ENCODE data around the gene SPATA2.

Gene SPATA2

DNA sequence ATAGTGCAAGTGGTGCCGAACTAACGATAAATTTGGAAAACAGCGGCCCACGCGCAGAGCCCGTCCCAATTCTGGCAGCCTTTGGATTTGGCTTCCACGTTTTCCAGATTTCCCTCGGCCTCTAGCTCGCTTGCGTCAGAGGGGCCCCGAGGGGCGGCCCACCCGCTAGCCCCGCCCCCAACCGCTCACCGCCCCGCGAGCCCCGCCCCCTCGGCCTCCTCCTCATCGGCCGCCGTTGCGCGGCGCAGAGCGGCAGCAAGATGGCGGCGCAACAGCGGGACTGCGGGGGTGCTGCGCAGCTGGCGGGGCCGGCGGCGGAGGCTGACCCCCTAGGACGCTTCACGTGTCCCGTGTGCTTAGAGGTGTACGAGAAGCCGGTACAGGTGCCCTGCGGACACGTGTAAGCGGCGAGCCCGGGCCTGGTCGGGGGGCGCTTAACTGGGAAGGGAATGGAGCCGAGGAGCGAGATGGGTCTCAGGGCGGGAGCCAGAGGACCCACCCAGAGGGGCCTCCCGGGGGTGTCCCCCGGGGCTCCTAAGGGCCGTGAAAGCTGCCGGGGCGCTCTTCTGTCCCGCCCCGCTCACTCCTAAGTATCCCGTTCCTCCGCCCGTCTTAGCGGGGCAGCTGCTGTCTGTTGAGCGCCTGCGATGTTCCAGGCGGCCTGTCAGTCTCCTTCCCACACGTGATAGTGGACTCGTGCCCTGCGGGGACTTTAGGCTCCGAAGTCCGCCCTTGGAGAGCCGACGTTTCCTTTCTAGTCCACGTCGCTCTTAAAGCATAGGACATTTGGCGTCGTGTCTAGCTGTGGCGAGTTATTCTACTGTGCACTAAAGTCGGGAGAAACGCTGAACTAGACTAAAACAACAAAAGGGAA lies 21.1 kb upstream of the SPATA2 start, which contains the start of gene RNF114:
TSS of gene RNF114 (plus strand) at position 245 of the 874 bp plus-strand sequence. CDS start at position 261, 16 bp downstream.
- DNase-seq (ENCODE audit: insufficient read length, low spot score): peak; percentile 91
- FAIRE-seq: peak; percentile 50
- TF ChIP-seq POLR2AphosphoS5 (IDR thresholded peaks at IDR 0.05; ENCODE audit: low read depth, low read length): peak; percentile 88
- peak; percentile 84 for TF ChIP-seq POLR2A (IDR thresholded peaks at IDR 0.05; ENCODE audit: low read depth, low read length)
- TF ChIP-seq PAX5 (IDR thresholded peaks at IDR 0.05; ENCODE audit: insufficient read depth, low read length, severe bottlenecking): no peak
- no peak for TF ChIP-seq SPI1 (IDR thresholded peaks at IDR 0.05; ENCODE audit: low read depth, low read length)
- peak; percentile 78 for TF ChIP-seq TAF1 (IDR thresholded peaks at IDR 0.05; ENCODE audit: low read depth, low read length)

DNA sequence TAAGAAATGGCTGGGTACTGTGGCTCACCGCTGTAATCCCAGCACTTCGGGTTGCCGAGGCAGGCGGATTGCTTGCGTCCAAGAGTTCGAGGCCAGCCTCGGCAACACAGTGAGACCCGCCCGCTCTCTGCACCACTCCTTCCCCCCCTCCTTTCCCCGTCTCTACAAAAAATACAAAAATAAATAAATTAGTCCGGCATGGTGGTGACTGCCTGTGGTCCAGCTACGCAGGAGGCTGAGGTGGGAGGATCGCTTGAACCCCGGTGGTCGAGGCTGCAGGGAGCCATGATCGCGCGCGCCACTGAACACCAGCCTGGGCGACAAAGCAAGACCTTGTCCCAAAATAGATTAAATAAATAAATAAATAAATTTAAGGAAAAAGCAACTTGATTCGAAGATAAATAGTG lies 20.4 kb upstream of the SPATA2 start:
- DNase-seq (ENCODE audit: insufficient read length, low spot score): no peak
- TF ChIP-seq POLR2AphosphoS5 (IDR thresholded peaks at IDR 0.05; ENCODE audit: low read depth, low read length) (no peak), TAF1 (IDR thresholded peaks at IDR 0.05; ENCODE audit: low read depth, low read length) (no peak), PAX5 (IDR thresholded peaks at IDR 0.05; ENCODE audit: insufficient read depth, low read length, severe bottlenecking) (no peak)
- no peak for FAIRE-seq

- DNase-seq (ENCODE audit: insufficient read length, low spot score) (no peak), FAIRE-seq (no peak)
- TF ChIP-seq SPI1 (IDR thresholded peaks at IDR 0.05; ENCODE audit: low read depth, low read length) (no peak), PAX5 (IDR thresholded peaks at IDR 0.05; ENCODE audit: insufficient read depth, low read length, severe bottlenecking) (no peak), TAF1 (IDR thresholded peaks at IDR 0.05; ENCODE audit: low read depth, low read length) (no peak), POU2F2 (IDR thresholded peaks at IDR 0.05; ENCODE audit: low read depth, low read length) (no peak), POLR2AphosphoS5 (IDR thresholded peaks at IDR 0.05; ENCODE audit: low read depth, low read length) (no peak), POLR2A (IDR thresholded peaks at IDR 0.05; ENCODE audit: low read depth, low read length) (no peak)
These were observed 13.8 kb upstream of the SPATA2 start for GRCh38 chr20:49929142-49929494.

DNA sequence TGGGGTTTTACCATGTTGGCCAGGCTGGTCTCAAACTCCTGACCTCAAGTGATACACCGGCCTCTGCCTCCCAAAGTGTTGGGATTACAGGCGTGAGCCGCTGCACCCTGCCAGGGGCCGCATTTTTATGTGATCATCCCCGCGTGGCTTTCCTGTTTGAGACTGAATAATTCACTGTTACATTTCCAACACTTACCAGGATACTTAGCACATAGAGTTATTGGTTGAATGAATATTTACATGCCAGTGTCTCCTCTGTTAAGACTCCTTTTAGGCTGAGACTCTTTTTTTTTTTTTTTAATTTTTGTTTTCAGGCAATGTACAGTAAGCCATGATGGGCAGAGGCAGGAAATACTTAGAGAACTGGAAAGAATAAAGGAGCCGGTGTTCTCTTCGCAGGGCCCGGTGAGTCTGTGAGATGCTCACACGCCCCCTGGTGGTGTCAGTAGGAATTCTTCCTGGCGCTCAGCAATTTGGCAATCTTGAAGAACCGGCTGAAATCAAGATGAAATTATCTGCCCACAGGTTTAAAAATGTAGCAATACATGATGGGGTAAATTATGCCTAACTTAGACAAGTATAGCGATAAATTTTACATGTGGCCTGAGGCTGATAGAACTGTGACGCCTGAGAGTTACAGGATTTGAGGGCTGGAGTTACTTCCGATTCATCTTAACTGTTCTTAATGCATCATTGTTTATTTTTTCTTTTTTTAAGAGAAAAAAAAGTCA lies 13.2 kb upstream of the SPATA2 start:
- DNase-seq (ENCODE audit: insufficient read length, low spot score): peak; percentile 62
- TF ChIP-seq POU2F2 (IDR thresholded peaks at IDR 0.05; ENCODE audit: low read depth, low read length) (no peak), SPI1 (IDR thresholded peaks at IDR 0.05; ENCODE audit: low read depth, low read length) (no peak), POLR2A (IDR thresholded peaks at IDR 0.05; ENCODE audit: low read depth, low read length) (no peak), TAF1 (IDR thresholded peaks at IDR 0.05; ENCODE audit: low read depth, low read length) (no peak), POLR2AphosphoS5 (IDR thresholded peaks at IDR 0.05; ENCODE audit: low read depth, low read length) (no peak), PAX5 (IDR thresholded peaks at IDR 0.05; ENCODE audit: insufficient read depth, low read length, severe bottlenecking) (no peak)

DNA sequence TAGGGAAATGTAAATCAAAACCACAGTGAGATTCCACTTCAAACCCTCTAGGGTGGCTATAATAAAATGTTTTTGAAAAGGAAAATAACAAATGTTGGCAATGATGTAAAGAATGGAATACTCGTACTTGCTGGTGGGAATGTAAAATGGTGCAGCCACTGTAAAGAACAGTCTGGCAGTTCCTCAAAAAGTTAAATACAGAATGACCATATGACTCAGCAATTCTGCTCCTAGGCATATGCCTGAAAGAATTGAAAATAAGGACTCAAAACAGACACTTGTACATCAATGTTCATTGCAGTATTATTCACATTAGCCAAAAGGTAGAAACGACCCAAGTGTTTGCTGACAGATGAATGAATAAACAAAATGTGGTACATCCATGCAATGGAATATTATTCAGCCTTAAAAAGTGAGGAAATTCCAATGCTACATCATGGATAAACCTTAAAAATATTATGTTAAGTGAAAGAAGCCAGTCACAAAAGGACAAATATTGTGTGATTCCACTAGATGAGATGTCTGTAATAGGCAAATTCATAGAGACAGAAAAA lies 10.6 kb upstream of the SPATA2 start:
- FAIRE-seq (no peak), DNase-seq (ENCODE audit: insufficient read length, low spot score) (no peak)
- no peak for TF ChIP-seq POU2F2 (IDR thresholded peaks at IDR 0.05; ENCODE audit: low read depth, low read length)
- TF ChIP-seq POLR2A (IDR thresholded peaks at IDR 0.05; ENCODE audit: low read depth, low read length): no peak
- peak; percentile 51 for TF ChIP-seq SPI1 (IDR thresholded peaks at IDR 0.05; ENCODE audit: low read depth, low read length)
- TF ChIP-seq PAX5 (IDR thresholded peaks at IDR 0.05; ENCODE audit: insufficient read depth, low read length, severe bottlenecking): no peak
- TF ChIP-seq POLR2AphosphoS5 (IDR thresholded peaks at IDR 0.05; ENCODE audit: low read depth, low read length): no peak
- TF ChIP-seq TAF1 (IDR thresholded peaks at IDR 0.05; ENCODE audit: low read depth, low read length): no peak

More for the DNA sequence above, 13.2 kb upstream of the SPATA2 start:
- no peak for FAIRE-seq

DNA sequence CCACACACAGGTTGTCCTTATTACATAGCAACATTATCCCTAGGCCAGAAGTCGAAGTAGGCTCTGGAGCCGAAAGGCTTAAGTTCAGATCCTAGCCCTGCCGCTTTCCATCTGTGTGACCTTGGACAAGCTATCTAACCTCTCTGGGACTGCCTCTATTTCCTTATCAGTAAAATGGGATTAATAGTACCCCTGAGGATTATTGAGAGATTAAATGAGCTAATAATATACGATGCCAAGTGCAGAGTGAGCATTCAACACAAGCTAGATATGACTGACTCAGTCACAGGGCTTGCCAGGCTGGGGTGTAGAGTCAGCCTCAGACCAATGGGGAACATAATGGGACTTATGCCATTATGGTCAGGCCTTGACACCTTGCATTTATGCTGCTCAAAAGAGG lies 8.9 kb upstream of the SPATA2 start:
- TF ChIP-seq SPI1 (IDR thresholded peaks at IDR 0.05; ENCODE audit: low read depth, low read length) (no peak), POLR2AphosphoS5 (IDR thresholded peaks at IDR 0.05; ENCODE audit: low read depth, low read length) (no peak), POLR2A (IDR thresholded peaks at IDR 0.05; ENCODE audit: low read depth, low read length) (no peak), POU2F2 (IDR thresholded peaks at IDR 0.05; ENCODE audit: low read depth, low read length) (no peak), TAF1 (IDR thresholded peaks at IDR 0.05; ENCODE audit: low read depth, low read length) (no peak), PAX5 (IDR thresholded peaks at IDR 0.05; ENCODE audit: insufficient read depth, low read length, severe bottlenecking) (no peak)
- FAIRE-seq (no peak), DNase-seq (ENCODE audit: insufficient read length, low spot score) (no peak)

- DNase-seq (ENCODE audit: insufficient read length, low spot score) (no peak), FAIRE-seq (no peak)
- no peak for TF ChIP-seq POU2F2 (IDR thresholded peaks at IDR 0.05; ENCODE audit: low read depth, low read length)
- TF ChIP-seq PAX5 (IDR thresholded peaks at IDR 0.05; ENCODE audit: insufficient read depth, low read length, severe bottlenecking): no peak
These were observed 4.1 kb upstream of the SPATA2 start for GRCh38 chr20:49919461-49919860.

DNA sequence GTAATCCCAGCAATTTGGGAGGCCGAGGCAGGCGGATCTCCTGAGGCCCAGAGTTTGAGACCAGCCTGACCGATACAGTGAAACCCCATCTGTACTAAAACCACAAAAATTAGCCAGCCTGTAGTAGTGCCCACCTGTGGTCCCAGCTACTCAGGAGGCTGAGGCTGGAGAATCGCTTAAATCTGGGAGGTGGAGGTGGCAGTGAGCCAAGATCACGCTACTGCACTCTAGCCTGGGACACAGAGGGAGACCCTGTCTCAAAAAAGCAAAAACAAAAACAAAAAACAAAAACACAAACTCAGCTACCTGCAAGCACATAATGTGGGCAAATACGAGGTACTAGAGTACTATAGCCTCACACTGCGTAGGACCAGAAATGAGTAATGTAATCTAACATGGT lies 3.7 kb upstream of the SPATA2 start:
- FAIRE-seq (no peak), DNase-seq (ENCODE audit: insufficient read length, low spot score) (no peak)
- TF ChIP-seq POU2F2 (IDR thresholded peaks at IDR 0.05; ENCODE audit: low read depth, low read length) (no peak), POLR2A (IDR thresholded peaks at IDR 0.05; ENCODE audit: low read depth, low read length) (no peak), SPI1 (IDR thresholded peaks at IDR 0.05; ENCODE audit: low read depth, low read length) (no peak), PAX5 (IDR thresholded peaks at IDR 0.05; ENCODE audit: insufficient read depth, low read length, severe bottlenecking) (no peak), TAF1 (IDR thresholded peaks at IDR 0.05; ENCODE audit: low read depth, low read length) (no peak), POLR2AphosphoS5 (IDR thresholded peaks at IDR 0.05; ENCODE audit: low read depth, low read length) (no peak)

DNA sequence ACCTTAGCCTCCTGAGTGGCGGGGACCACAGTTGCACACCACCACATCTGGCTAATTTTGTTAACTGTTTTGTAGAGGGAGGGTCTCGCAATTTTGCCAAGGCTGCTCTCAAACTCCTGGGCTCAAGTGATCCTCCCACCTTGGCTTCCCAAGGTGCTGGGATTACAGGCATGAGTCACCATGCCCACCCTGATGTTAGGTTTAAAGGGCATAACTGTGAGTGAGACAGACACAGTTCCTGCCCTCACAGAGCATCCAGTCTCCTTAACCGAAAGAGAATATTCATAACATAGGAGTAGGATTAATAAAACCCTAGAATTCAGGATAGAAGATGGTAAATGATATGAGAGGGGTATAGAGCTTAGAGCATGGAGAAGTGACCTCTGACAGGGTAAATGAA lies 3.1 kb upstream of the SPATA2 start:
- FAIRE-seq: no peak
- TF ChIP-seq SPI1 (IDR thresholded peaks at IDR 0.05; ENCODE audit: low read depth, low read length): no peak
- no peak for TF ChIP-seq POLR2AphosphoS5 (IDR thresholded peaks at IDR 0.05; ENCODE audit: low read depth, low read length)
- TF ChIP-seq PAX5 (IDR thresholded peaks at IDR 0.05; ENCODE audit: insufficient read depth, low read length, severe bottlenecking): no peak
- TF ChIP-seq POLR2A (IDR thresholded peaks at IDR 0.05; ENCODE audit: low read depth, low read length): no peak
- no peak for TF ChIP-seq TAF1 (IDR thresholded peaks at IDR 0.05; ENCODE audit: low read depth, low read length)
- no peak for TF ChIP-seq POU2F2 (IDR thresholded peaks at IDR 0.05; ENCODE audit: low read depth, low read length)
- DNase-seq (ENCODE audit: insufficient read length, low spot score): no peak

Measured in GM12891 (cell line).